Ishikawa (cell line): ENCODE measurements around the gene ARSD.

Source experiments
- CEBPB ChIP-seq: IDR thresholded peaks from 2 replicates; pipeline ENCODE4 v1.6.1; 2012
- FOXM1 ChIP-seq: IDR thresholded peaks from 2 replicates; pipeline ENCODE4 v1.6.1; 2012; ENCODE audit warnings: low read depth, borderline replicate concordance
- MAX ChIP-seq: IDR thresholded peaks from 2 replicates; pipeline ENCODE4 v1.6.1; 2012
- NFIC ChIP-seq: IDR thresholded peaks from 2 replicates; pipeline ENCODE4 v1.6.1; 2012
- RAD21 ChIP-seq: IDR thresholded peaks from 2 replicates; pipeline ENCODE4 v1.6.1; 2012; ENCODE audit warnings: low read depth
- REST ChIP-seq: IDR thresholded peaks from 2 replicates; pipeline ENCODE4 v1.6.1; 2012; ENCODE audit warnings: low read depth, mild to moderate bottlenecking
- TAF1 ChIP-seq: IDR thresholded peaks from 2 replicates; pipeline ENCODE4 v1.6.1; 2012; ENCODE audit warnings: low read depth, mild to moderate bottlenecking
- TCF12 ChIP-seq: IDR thresholded peaks from 2 replicates; pipeline ENCODE4 v1.6.1; 2012; ENCODE audit warnings: low read depth
- USF1 ChIP-seq: IDR thresholded peaks from 2 replicates; pipeline ENCODE4 v1.6.1; 2012

- TF ChIP-seq MAX (no peak), RAD21 (no peak), CEBPB (no peak), FOXM1 (no peak), TCF12 (no peak), REST (no peak), TAF1 (no peak), USF1 (no peak), NFIC (no peak)
These were observed 45.4 kb downstream of the ARSD start for GRCh38 chrX:2883770-2884169.
